HG03354 (cell line): ENCODE data around the gene LCN2.

Source experiments
- ATAC-seq: cut with Tn5 transposase; IDR thresholded peaks from one replicate; pipeline ENCODE4 v1.9.1; 2021; ENCODE audit warnings: mild to moderate bottlenecking; ENCODE audit not compliant: unreplicated experiment, poor library complexity, severe bottlenecking

Gene LCN2

GRCh38 chr9:128114326-128115186, 34.7 kb upstream of the LCN2 start:
- no peak for ATAC-seq

GRCh38 chr9:128115187-128116103, 33.8 kb upstream of the LCN2 start:
- ATAC-seq = no peak

GRCh38 chr9:128116104-128117083, 32.9 kb upstream of the LCN2 start:
- ATAC-seq = no peak

- peak; percentile 69 for ATAC-seq
Measured at GRCh38 chr9:128117613-128118471, 31.4 kb upstream of the LCN2 start.

GRCh38 chr9:128118472-128118857, 30.8 kb upstream of the LCN2 start:
- ATAC-seq = no peak

- no peak for ATAC-seq
Measured at GRCh38 chr9:128118971-128119665, 30.1 kb upstream of the LCN2 start.

- no peak for ATAC-seq
Measured at GRCh38 chr9:128120061-128120740, 29.1 kb upstream of the LCN2 start.

- ATAC-seq = no peak
Measured at GRCh38 chr9:128120741-128121465, 28.4 kb upstream of the LCN2 start.

GRCh38 chr9:128121466-128121810, 27.8 kb upstream of the LCN2 start:
- ATAC-seq = no peak

GRCh38 chr9:128121924-128122808, 27.1 kb upstream of the LCN2 start:
- ATAC-seq = no peak

GRCh38 chr9:128122809-128123175, 26.5 kb upstream of the LCN2 start:
- ATAC-seq = no peak

- ATAC-seq = no peak
Measured at GRCh38 chr9:128123451-128124080, 25.7 kb upstream of the LCN2 start.

- no peak for ATAC-seq
Measured at GRCh38 chr9:128124451-128124850, 24.8 kb upstream of the LCN2 start.

GRCh38 chr9:128124873-128125579, 24.2 kb upstream of the LCN2 start:
- no peak for ATAC-seq
